GM18861 (cell line): ENCODE data around the gene DUS3L.
"Not testable (repeated sequence)": the region's sequence is repeated elsewhere in the genome, so short reads cannot be mapped to it uniquely, and the experiment has no call there.

ENCODE experiments used
- ATAC-seq: cut with Tn5 transposase; IDR thresholded peaks from one replicate; pipeline ENCODE4 v1.9.1; 2021; ENCODE audit not compliant: unreplicated experiment

The DUS3L gene

DNA sequence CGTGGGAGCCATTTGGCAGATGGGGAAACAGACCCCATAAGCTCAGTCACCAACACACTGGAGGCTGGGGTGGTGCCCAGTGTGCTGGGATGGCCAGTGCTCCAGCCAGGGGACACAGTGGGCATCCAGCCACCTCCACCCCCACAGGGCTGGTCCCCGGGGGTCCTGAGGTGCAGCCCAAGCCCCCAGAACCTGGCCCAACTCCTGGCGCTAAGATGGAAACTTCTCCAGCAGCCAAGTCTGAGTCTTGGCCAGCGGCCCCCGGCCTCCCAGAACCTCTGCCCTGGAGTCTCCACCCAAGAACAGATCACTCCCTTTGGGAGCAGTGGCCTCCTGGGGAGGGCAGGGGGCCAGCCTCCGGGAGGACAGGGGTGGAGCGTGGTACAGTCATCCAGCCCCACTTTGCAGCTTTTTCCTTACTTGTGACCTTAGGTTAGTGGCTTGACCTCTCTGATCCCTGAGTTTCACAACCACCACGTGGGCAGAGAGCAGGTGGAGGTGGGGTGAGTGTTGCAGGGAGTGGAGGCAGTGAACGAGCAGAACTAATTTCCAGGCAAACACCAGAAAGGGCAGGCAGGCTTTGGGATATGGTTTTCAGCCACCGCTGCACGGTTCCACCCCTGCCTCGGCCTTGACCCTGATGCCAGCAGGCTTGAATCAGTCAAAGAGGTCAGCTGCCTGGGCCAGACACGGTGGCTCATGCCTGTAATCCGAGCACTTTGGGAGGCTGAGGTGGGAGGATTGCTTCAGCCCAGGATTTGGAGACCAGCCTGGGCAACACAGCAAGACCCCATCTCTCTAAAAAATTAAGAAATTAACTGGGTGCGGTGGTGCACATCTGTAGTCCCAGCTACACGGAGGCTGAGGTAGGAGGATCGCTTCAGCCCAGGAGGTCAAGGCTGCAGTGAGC, 9.7 kb upstream of the DUS3L start:
- ATAC-seq = no peak

DNA sequence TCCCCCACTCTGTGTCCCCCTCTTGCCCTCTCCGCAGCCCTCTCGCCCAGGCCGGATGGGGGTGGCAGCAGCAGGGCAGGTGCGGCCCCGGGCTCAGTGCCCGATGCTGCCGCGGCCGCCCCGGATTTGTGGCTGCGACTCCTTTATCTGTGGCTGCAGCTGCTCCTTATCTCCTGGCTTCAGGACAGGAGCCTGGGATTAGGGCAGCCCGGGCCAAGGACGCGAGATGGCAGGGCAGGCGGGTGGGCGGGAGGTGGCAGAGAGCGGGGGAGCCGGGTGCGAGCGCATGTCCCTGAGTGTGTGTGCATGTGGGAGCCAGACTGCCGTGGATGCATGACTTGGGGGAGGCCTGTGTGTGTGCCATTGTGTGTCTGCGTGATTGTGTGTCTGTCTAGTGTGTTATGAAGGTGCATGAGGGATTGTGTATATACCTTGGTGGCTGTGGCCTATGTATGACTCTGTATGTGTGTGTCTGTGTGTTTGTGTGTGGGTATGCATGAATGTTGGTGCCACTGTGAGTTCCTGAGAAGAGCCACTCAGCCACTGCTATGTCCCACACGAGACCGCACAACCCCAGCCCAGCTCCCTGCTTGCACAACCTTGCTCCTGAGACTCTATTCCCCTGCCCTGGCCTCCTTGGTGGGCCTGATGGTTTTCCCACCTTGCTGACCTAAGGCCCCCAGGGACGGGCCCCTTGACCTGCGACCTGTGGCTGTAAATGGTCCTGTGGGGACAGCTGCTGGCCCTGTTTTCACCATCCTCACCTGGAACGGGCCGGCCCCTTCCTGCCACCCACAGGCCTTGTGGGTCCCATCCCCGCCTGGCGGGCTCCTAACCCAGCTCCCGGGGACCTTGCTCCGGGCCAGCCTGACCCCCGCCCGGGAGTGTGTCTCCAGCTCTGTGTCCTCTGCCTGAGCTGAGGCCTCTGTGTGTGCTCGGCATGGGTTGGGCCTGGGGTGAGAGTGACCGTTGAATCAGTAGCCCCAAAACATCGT, 8.6 kb upstream of the DUS3L start:
- no peak for ATAC-seq

DNA sequence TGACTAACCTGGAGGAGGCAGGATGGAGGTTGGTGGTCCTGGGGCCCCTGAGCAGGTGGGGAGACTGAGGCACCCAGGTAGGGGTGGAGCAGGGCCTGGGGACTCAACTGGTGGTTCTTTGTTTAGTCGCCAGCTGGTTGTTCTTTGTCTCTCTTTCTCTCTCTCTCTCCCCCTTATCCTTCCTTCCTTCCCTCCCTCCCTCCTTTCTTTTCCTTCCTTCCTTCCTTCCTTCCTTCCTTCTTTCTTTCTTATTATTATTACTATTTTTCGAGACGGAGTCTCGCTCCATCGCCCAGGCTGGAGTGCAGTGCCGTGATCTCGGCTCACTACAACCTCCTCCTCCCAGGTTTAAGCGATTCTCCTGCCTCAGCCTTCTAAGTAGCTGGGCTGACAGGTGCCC, 7.3 kb upstream of the DUS3L start:
- ATAC-seq = no peak

DNA sequence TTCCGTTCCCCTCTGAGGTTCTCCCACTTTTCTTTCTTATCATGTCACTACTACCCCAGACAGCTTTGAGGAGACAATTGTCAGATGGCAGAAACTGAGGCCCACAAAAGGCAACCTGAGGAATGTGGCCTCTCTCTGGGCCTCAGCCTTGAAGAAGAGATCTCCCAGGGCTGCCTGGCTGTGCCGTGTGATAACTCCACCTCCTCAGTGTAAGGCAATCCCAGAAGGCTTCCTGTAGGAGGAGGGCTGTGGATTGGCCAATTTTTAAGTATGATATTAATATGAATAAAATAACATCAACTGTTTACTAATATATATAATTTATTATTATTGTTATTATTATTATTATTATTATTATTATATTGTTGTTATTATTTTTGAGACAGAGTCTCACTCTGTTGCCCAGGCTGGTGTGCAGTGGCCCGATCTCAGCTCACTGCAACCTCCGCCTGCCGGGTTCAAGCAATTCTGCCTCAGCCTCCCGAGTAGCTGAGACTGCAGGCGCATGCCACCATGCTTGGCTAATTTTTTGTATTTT, 4.5 kb upstream of the DUS3L start:
- ATAC-seq = no peak

DNA sequence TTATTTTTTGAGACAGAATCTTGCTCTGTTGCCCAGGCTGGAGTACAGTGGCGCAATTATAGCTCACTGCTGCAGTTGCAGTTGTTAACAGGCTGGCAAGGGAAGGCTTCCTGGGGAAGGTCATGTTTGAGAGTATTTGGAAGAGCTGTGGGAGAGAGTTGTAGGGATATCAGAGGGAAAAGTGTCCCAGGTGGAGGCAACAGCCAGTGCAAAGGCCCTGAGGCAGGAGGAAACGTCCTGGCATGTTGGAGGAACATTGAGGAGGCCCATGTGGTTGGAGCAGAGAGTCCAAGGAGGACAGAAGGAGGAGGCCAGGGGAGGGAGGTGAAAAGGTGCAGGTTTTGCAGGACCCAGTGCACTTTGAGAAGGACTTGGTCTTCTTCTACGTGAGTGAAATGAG, 2.2 kb upstream of the DUS3L start:
- ATAC-seq = no peak

DNA sequence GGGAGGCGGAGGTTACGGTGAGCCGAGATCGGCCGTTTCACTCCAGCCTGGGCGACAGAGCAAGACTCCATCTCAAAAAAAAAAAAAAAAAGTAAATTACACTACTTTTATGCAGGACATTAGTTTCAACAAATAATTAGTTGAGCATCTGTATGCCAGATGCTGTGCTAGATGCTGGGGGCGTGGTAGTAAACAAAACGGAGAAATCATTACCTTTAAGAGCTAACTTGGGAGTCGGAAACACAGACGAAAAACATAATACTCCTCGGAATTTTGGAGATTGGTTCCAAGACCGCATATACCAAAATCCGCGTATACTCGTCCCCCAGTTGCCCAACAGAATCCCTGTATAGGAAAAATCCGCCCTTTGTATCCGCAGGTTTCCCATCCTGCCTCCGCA, 1.3 kb upstream of the DUS3L start:
- ATAC-seq = no peak

DNA sequence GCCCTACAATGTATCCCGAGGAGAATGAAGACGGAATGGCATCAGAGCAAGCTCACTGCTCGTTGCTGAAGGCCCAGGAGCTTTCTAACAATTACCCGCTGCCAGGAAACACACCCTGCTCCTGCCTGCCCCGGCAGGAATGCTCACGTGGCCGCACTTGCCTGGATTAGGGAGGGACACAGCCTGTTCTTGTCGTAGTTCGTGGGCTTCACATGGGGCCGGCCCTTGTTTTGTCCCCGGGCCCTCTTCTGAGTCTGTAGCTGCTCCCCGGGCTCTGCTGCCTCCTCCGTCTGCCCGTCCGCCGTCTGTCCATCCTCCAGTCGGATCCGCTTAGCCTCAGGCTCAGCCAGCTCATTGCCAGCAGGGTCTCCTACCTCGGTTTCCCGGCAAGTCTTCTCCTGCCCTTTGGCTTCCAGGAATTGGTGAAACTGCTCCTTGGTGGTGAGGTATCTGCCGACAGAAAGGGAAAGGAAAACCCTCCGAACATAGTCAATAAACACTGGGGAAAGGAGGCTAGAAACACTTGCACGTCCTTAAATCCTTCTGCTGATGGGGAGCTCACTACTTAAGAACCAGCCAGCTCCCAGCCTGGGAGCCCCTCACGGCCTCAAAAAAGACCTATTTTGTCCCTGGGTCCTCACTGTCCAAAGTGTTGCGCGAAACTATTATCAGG, 941 bp downstream of the DUS3L start:
- ATAC-seq = no peak

DNA sequence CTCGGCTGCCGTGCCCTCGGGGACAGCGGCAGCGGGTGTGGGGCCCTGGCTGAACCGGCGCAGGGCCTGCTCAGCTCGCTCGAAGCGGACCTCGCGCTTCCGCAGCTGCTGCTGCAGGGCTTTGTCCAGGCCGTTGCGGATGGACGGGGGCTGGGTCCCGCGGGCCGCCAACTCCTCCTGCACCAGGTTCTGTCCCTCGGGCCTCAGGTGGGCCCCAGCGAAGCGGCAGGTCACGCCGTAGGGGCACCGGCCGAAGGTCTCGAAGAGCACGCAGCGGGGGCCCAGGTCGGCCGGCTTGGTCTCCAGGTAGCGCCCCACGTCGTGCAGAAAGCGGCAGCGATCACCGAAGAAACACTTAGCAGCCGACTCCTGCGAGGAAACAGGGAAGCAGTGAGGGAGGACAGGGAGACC, 1.6 kb downstream of the DUS3L start:
- no peak for ATAC-seq

DNA sequence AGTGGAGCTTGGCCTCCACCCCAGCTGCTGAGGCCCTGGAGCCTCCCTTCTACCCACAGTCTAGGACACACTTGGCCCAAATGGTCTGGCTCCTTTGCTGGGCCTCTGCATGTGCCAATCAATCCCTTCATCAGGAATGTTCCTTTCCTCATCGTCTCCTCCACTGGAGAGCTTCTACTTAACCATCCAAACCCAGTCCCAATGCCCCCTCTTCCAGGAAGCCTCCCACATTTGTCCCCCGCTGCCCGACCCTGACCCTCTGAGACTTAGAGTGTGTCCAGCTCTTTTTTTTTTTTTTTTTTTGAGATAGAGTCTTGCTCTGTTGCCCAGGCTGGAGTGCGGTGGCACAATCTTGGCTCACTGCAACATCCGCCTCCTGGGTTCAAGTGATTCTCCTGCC, 2.5 kb downstream of the DUS3L start:
- ATAC-seq = no peak

DNA sequence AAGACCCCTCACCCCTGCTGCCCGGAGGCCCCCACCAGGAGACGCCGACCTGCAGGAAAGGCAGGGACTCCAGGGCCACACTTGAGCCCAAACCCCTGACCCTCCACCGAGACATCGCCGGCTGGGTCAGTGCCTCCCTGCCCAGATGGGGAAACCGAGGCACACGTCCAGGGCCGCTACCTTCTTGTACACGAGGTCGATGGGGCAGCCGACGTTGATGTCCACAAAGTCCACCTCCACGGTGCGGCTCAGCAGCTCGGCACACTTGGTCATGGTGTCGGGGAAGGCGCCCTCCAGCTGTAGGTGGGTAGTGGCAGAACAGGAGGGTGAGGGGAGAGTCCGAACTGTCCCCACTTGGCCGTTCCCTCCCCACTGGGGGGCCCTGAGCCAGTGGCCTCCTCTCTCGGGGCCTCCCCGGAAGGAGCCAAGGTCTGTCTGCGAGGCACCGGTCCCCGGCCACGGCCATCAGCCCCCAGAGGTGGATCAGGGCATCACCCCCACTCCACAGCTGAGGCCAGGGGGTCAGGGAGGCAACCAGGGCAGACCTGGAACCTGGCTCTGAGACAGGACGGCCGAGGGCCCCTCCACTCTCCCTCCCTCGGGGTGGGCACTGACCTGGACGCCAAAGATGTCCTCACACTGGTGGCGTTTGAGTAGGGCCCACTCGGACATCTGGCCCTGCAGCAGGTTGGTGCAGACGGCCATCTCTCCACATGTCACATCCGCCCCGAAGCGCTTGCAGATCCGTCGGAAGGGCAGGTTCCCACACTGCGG, 3.4 kb downstream of the DUS3L start:
- no peak for ATAC-seq

DNA sequence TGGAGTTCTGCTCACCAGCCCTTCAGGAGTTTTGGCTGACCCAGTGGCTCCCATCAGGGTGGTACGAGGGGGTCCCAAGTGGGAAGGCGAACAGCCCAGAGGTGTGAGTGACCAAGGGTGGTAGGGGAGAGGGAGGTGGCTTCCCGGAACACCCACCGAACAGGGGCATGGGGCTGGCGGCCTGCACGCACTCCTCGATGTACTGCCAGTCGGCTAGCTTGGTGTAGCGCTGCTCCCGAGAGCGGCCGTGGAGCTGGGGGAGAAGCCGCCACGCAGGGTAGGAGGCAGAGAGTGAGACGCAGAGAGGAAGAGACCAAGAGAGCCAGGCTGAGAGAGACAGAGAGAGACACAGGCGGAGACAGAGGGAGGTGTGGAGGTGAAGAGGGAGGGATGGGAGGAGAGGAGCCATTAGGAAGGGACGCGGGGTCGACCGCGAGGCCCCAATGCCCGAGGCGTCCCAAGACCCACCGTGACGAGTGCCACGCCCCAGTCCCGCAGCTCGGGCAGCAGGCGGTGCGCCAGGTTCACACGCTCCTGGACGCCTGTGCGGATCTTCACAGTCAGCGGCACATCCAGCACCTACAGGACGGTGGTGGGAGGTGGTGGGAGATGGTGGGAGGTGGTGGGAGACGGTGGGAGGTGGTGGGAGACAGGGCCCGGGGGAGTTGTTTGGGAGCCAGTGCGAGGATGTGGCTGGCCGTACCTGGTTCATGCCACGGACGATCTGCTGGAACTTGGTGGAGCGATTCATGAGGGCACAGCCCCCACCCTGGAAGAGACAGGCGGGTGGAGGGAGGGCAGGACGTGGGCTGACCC, 4.2 kb downstream of the DUS3L start:
- no peak for ATAC-seq

DNA sequence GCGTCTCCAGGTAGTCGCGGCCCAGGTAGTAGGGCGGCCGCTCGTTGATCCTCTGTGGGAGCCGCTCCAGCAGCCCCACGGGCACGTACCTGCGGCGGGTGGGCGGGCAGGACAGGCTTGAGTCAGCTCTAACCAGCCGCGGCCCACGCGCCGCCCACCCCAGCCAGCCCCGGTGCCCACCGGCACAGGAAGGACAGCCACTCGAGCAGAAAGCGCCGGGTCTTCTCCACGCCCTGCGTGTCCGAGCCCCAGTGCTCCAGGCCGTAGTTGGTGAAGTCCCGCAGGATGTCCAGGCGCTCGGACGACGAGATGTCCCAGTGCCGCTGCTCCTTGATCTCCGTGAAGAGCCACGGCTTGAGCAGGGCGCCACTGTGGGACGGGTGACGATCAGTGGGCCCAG, 5.5 kb downstream of the DUS3L start:
- ATAC-seq = no peak

DNA sequence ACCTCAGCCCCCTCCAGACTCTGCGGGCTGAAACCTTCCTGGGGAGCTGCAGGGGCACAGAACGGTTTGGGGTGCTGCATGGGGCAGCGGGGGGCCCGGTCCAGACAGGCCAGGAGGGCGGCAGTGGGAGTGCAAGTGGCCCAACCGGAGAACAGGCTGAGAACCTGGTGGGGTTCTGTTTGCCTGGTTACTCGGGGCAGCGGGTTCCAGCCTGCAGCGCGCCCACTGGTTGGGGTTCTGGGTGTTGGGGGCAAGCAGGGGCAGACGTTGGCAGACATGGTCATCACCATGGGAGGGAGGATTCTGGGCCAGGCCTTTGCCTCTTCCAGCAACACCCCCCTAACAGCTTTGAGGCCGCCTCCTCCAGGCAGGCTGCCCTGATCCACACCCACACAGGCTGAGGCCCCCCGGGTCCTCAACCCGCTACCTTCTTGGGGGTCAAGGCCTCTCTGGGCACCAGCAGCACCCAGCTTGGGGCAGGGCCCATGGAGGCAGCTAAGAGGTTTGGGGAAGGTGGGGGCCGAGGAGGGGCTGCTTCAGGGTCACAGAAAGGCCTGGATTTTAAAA, 6.3 kb downstream of the DUS3L start, which contains the start of gene PRR22:
Gene PRR22 (minus strand): TSS at position 166 of the 567 bp plus-strand sequence. CDS start 86 bp downstream, at position 80.
- no peak for ATAC-seq

DNA sequence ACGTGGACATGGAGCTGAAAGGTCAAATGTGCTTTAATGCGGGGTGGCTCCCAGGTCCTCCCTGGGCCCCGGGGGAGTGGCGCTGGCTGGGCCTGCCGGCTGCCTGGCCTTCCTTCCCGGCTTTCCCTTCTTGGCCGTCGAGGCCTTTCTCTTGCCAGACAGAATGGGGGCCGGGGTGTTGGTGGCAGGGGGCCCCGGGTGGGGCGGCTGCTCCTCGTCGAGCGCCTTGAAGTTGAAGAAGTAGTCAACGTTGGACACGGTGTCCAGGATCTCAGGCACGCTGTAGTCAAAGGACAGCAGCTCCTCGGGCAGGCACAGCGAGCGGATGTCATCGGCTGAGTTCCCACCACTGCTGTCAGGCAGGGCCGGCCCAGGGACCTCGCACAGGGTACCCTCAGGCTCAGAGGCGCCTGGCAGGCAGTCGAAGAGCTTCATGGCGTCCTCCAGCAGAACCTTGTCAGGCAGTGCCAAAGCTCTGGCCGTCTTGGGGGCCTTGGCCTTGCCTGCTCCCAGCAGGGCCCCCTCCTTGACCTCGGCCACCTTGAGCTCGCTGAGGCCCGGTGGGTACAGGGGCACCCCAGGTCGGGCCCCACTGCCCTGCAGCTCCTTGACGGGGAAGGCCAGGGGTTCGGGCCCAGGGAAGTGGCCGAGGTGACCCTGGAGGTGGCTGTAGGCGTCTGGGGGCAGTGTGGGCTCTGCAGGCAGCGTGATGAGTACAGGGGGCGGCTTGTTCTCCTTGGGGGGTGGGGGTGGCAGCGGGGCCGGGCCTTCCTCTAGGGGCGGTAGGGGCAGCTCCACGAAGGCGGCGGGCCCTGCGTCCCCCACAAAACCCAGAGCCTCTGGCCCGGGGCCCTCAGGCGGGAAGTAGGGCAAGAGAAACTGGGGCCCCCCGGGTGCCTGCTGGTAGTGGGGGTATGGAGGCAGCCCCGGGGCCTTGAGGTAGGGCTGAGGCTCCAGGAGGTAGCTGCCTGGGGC, 7.7 kb downstream of the DUS3L start:
- ATAC-seq = no peak

DNA sequence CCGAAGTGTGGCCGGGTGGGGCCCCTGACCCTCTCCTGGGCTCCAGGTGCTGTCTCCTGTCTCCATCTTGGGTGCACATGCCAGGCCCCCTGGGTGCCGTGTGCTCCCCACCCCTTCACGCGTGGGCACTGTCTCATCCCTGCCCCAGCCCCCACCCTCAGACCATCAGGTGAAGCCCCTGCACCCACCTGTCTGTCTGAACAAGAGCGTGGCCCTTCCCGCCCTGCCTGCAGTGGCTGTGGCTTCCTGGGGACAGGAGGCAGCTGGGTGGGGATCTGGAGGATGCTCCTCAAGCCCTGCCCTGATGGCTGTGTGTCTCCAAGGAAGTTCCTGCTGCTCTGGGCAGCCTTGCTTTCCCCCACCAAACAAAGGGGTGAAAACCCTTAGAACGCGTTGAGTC, 8.6 kb downstream of the DUS3L start:
- no peak for ATAC-seq

DNA sequence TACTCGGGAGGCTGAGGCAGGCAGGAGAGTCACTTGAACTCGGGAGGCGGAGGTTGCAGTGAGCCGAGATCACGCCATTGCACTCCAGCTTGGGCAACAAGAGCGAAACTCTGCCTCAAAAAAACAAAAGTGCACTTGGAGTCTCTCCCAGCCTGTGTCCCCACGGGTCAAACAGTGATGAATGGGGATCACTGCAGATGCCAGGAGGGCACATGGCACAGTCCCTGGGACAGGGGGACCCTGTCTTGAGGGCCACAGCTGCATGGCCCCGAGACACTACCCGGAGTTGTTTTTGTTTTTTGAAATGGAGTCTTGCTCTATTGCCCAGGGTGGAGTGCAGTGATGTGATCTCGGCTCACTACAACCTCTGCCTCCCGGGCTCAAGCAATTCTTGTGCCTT, 10.0 kb downstream of the DUS3L start:
- not testable (repeated sequence) for ATAC-seq

DNA sequence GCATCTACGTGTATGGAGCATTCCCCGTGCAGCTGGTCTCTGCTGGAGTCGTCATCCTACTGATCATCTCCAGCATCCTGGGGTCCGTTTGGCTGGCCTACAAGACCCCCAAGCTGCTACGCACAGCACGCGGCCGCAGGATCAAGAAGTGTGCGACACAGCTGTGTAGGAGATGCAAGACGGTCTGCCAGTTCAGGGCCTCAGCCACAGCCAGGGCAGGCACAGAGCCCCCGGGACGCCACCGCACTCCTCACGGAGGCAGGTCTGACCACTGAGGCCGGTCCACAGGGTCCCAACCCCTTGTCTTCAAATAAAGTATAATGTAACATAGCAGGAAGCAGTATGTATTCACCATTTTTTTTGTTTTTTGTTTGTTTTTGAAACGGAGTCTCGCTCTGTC, 12.6 kb downstream of the DUS3L start:
- ATAC-seq = no peak
